ENCODE results near the gene RAB7A. TPM values are rescaled to one million over a fixed set of nuclear protein-coding genes. Genes with fewer than 3 reads are reported as not detected.

Gene RAB7A
- polyA plus RNA-seq, 3 donors: 192 to 261 (median 223) TPM

GRCh38 chr3:128763967-128764366 is 38.0 kb downstream of the RAB7A start:
- Histone ChIP-seq H3K79me2 (ENCODE audit: insufficient read depth, low read length) (peaks cover 93% of the 10 kb centered on the region), H3K27ac (ENCODE audit: low read depth in 1 of 2, low read length in 2 of 2) (peak overlapping the region in 1 of 2 donors; percentile 9), H3K9me3 (replicated peaks in 1 of 2; ENCODE audit: control insufficient read depth in 1 of 2, insufficient read depth in 1 of 2, low read length in 2 of 2) (no peaks in the 10 kb centered on the region), H3K4me1 (ENCODE audit: control insufficient read depth in 1 of 2, insufficient read depth in 2 of 2, low read length in 2 of 2) (peaks cover 32 to 37% of the 10 kb centered on the region in 2 donors), H4K20me1 (ENCODE audit: insufficient read depth, low read length) (peaks cover 96% of the 10 kb centered on the region), H3K27me3 (ENCODE audit: control insufficient read depth in 2 of 2, insufficient read depth in 2 of 2, low read length in 2 of 2) (no peaks in the 10 kb centered on the region), H3K36me3 (replicated peaks in 1 of 2; ENCODE audit: control insufficient read depth in 1 of 2, insufficient read depth in 2 of 2, low read length in 2 of 2) (peaks cover 2 to 25% of the 10 kb centered on the region in 2 donors), H2AFZ (ENCODE audit: insufficient read depth, low read depth, low read length, poor library complexity, severe bottlenecking) (no peak overlapping the region), H3K4me3 (replicated peaks in 1 of 3; ENCODE audit: low read depth in 2 of 3, low read length in 3 of 3) (no peak overlapping the region), H3K9ac (ENCODE audit: insufficient read depth, low read length, poor library complexity, severe bottlenecking) (no peak overlapping the region), H3K4me2 (replicated peaks; ENCODE audit: extremely low read depth, low read length, poor library complexity, severe bottlenecking) (no peak overlapping the region)
- TF ChIP-seq CTCF (IDR thresholded peaks at IDR 0.05): no peak
- no CpG with 5 or more reads among the region's 5 CpGs for WGBS (ENCODE audit: insufficient coverage)
- Mint-ChIP-seq H3K36me3 (peaks cover 18 to 21% of the 10 kb centered on the region in 2 donors), H3K27ac (peak overlapping the region in 3 of 7 donors; percentile 22 to 47 (median 39)), H3K27me3 (ENCODE audit: low read depth in 3 of 3) (no peaks in the 10 kb centered on the region), H3K9me3 (peaks cover 0 to 3% (median 0%) of the 10 kb centered on the region in 7 donors), H3K4me1 (peaks cover 59% of the 10 kb centered on the region), H3K4me3 (no peak overlapping the region)
- DNase-seq: no peak
- intact Hi-C loops (cut with micrococcal nuclease): no loop called here

- no peaks in the 10 kb centered on the region for H3K27me3 ChIP-seq (ENCODE audit: control insufficient read depth in 2 of 2, insufficient read depth in 2 of 2, low read length in 2 of 2)
- no peak overlapping the region for H3K4me2 ChIP-seq (replicated peaks; ENCODE audit: extremely low read depth, low read length, poor library complexity, severe bottlenecking)
- no peak for TF ChIP-seq CTCF (IDR thresholded peaks at IDR 0.05)
- H3K9me3 ChIP-seq (replicated peaks in 1 of 2; ENCODE audit: control insufficient read depth in 1 of 2, insufficient read depth in 1 of 2, low read length in 2 of 2): no peaks in the 10 kb centered on the region
- peaks cover 0 to 3% (median 0%) of the 10 kb centered on the region in 7 donors for H3K9me3 Mint-ChIP-seq
- peak overlapping the region in 2 of 7 donors; percentile 4 to 15 for H3K27ac Mint-ChIP-seq
- H3K27ac ChIP-seq (ENCODE audit: low read depth in 1 of 2, low read length in 2 of 2): no peak overlapping the region
- no peak overlapping the region for H3K4me3 ChIP-seq (replicated peaks in 1 of 3; ENCODE audit: low read depth in 2 of 3, low read length in 3 of 3)
- peaks cover 18 to 21% of the 10 kb centered on the region in 2 donors for H3K36me3 Mint-ChIP-seq
- H3K36me3 ChIP-seq (replicated peaks in 1 of 2; ENCODE audit: control insufficient read depth in 1 of 2, insufficient read depth in 2 of 2, low read length in 2 of 2): peaks cover 2 to 25% of the 10 kb centered on the region in 2 donors
- no peak overlapping the region for H3K9ac ChIP-seq (ENCODE audit: insufficient read depth, low read length, poor library complexity, severe bottlenecking)
- intact Hi-C loops (cut with micrococcal nuclease): no loop called here
- H4K20me1 ChIP-seq (ENCODE audit: insufficient read depth, low read length): peaks cover 97% of the 10 kb centered on the region
- no peak overlapping the region for H2AFZ ChIP-seq (ENCODE audit: insufficient read depth, low read depth, low read length, poor library complexity, severe bottlenecking)
- WGBS (ENCODE audit: insufficient coverage): 97% methylated on average over 23 of the region's 30 CpGs
- H3K27me3 Mint-ChIP-seq (ENCODE audit: low read depth in 3 of 3): no peaks in the 10 kb centered on the region
- H3K79me2 ChIP-seq (ENCODE audit: insufficient read depth, low read length): peaks cover 99% of the 10 kb centered on the region
- no peak overlapping the region for H3K4me3 Mint-ChIP-seq
- no peak for DNase-seq
- peaks cover 58% of the 10 kb centered on the region for H3K4me1 Mint-ChIP-seq
- peaks cover 23 to 28% of the 10 kb centered on the region in 2 donors for H3K4me1 ChIP-seq (ENCODE audit: control insufficient read depth in 1 of 2, insufficient read depth in 2 of 2, low read length in 2 of 2)
Measured at GRCh38 chr3:128764863-128765262, 38.9 kb downstream of the RAB7A start.

Data from CD14-positive monocyte (primary cell).